Activated T-cell treated with anti-CD3 and anti-CD28 coated beads, Interleukin-2, amount 50 U/mL, for 4 hours (primary cell): ENCODE measurements around the gene TLN1. TPM values are rescaled to one million over a fixed set of nuclear protein-coding genes. Genes with fewer than 3 reads are reported as not detected.

ENCODE experiments used
- ATAC-seq, 2 donors: fragments of 200-7000 bp; cut with Tn5 transposase; one replicate each; pipeline ENCODE4 v1.10.0; 2021
- DNase-seq: peaks from one replicate; pipeline ENCODE4 v3.0.0-alpha.2; 2020
- H3K27me3 Mint-ChIP-seq: one replicate; pipeline ENCODE4 v1.8.0; 2021; ENCODE audit warnings: low read depth, mixed read lengths
- H3K36me3 Mint-ChIP-seq: one replicate; pipeline ENCODE4 v1.8.0; 2022; ENCODE audit warnings: mixed read lengths; ENCODE audit not compliant: insufficient read depth
- H3K4me1 Mint-ChIP-seq: one replicate; pipeline ENCODE4 v1.8.0; 2021; ENCODE audit warnings: low read depth, mixed read lengths
- H3K4me3 Mint-ChIP-seq: one replicate; pipeline ENCODE4 v1.8.0; 2021; ENCODE audit warnings: mild to moderate bottlenecking, moderate library complexity, mixed read lengths
- H3K9me3 Mint-ChIP-seq: one replicate; pipeline ENCODE4 v1.8.0; 2021; ENCODE audit warnings: mixed read lengths
- total RNA-seq, 3 donors: library from RNA; stranded (reverse); gene quantifications; one replicate each; pipeline ENCODE4 v1.2.1, GENCODE V29; 2021

The TLN1 gene
- total RNA-seq, 3 donors from 2014 or later: 210 to 252 (median 230) TPM

GRCh38 chr9:35758475-35759050 is 26.6 kb upstream of the TLN1 start:
- DNase-seq (no peak), ATAC-seq (no peak)
- peaks cover 41% of the 10 kb centered on the region for H3K4me1 Mint-ChIP-seq
- peak overlapping the region; percentile 97 for H3K4me3 Mint-ChIP-seq
- H3K27me3 Mint-ChIP-seq: no peaks in the 10 kb centered on the region
- no peaks in the 10 kb centered on the region for H3K9me3 Mint-ChIP-seq
- peaks cover 3% of the 10 kb centered on the region for H3K36me3 Mint-ChIP-seq

GRCh38 chr9:35757892-35758275 is 25.9 kb upstream of the TLN1 start:
- Mint-ChIP-seq H3K36me3 (peaks cover 7% of the 10 kb centered on the region), H3K9me3 (no peaks in the 10 kb centered on the region), H3K4me1 (peaks cover 40% of the 10 kb centered on the region), H3K4me3 (peak overlapping the region; percentile 97), H3K27me3 (no peaks in the 10 kb centered on the region)
- ATAC-seq (no peak), DNase-seq (no peak)

GRCh38 chr9:35757226-35757891 is 25.4 kb upstream of the TLN1 start:
- no peak for DNase-seq

GRCh38 chr9:35756275-35757225 is 24.6 kb upstream of the TLN1 start:
- H3K36me3 Mint-ChIP-seq: peaks cover 15% of the 10 kb centered on the region
- H3K4me1 Mint-ChIP-seq: peaks cover 35% of the 10 kb centered on the region
- ATAC-seq (peak; percentile 88 to 92), DNase-seq (peak; percentile 76)
- H3K4me3 Mint-ChIP-seq: peak overlapping the region; percentile 97
- no peaks in the 10 kb centered on the region for H3K27me3 Mint-ChIP-seq
- no peaks in the 10 kb centered on the region for H3K9me3 Mint-ChIP-seq

More at GRCh38 chr9:35757226-35757891, 25.4 kb upstream of the TLN1 start:
- peaks cover 12% of the 10 kb centered on the region for H3K36me3 Mint-ChIP-seq
- H3K4me3 Mint-ChIP-seq: peak overlapping the region; percentile 97
- H3K9me3 Mint-ChIP-seq: no peaks in the 10 kb centered on the region
- peaks cover 40% of the 10 kb centered on the region for H3K4me1 Mint-ChIP-seq
- no peaks in the 10 kb centered on the region for H3K27me3 Mint-ChIP-seq
- ATAC-seq: peak; percentile 18 to 24

- no peak for ATAC-seq
- Mint-ChIP-seq H3K27me3 (no peaks in the 10 kb centered on the region), H3K9me3 (no peaks in the 10 kb centered on the region), H3K4me1 (peaks cover 38% of the 10 kb centered on the region), H3K4me3 (peak overlapping the region; percentile 14), H3K36me3 (peaks cover 18% of the 10 kb centered on the region)
- DNase-seq: no peak
Measured at GRCh38 chr9:35755071-35755470, 23.1 kb upstream of the TLN1 start.

- peaks cover 37% of the 10 kb centered on the region for H3K4me1 Mint-ChIP-seq
- ATAC-seq (no peak), DNase-seq (no peak)
- no peaks in the 10 kb centered on the region for H3K9me3 Mint-ChIP-seq
- peaks cover 18% of the 10 kb centered on the region for H3K36me3 Mint-ChIP-seq
- H3K27me3 Mint-ChIP-seq: no peaks in the 10 kb centered on the region
- H3K4me3 Mint-ChIP-seq: peak within 1 kb of the TSS; percentile 14
Measured at GRCh38 chr9:35754264-35754663, 22.3 kb upstream of the TLN1 start, which contains the start of gene MSMP. Gene MSMP (minus strand): TSS chr9:35754276. CDS start chr9:35754129, 147 bp downstream.

- Mint-ChIP-seq H3K27me3 (no peaks in the 10 kb centered on the region), H3K36me3 (peaks cover 18% of the 10 kb centered on the region), H3K9me3 (no peaks in the 10 kb centered on the region), H3K4me3 (no peak overlapping the region), H3K4me1 (peaks cover 31% of the 10 kb centered on the region)
- DNase-seq (no peak), ATAC-seq (no peak)
Measured at GRCh38 chr9:35753466-35753865, 21.5 kb upstream of the TLN1 start.

- Mint-ChIP-seq H3K36me3 (peaks cover 23% of the 10 kb centered on the region), H3K4me3 (peak overlapping the region; percentile 93), H3K4me1 (peaks cover 39% of the 10 kb centered on the region), H3K27me3 (no peaks in the 10 kb centered on the region), H3K9me3 (no peaks in the 10 kb centered on the region)
- no peak for ATAC-seq
- no peak for DNase-seq
Measured at GRCh38 chr9:35750256-35750531, 18.2 kb upstream of the TLN1 start.

GRCh38 chr9:35749515-35750255 is 17.7 kb upstream of the TLN1 start:
- ATAC-seq: peak; percentile 55 to 57
- Mint-ChIP-seq H3K36me3 (peaks cover 23% of the 10 kb centered on the region), H3K27me3 (no peaks in the 10 kb centered on the region), H3K4me3 (peak overlapping the region; percentile 93), H3K4me1 (peaks cover 40% of the 10 kb centered on the region), H3K9me3 (no peaks in the 10 kb centered on the region)
- peak; percentile 26 for DNase-seq

GRCh38 chr9:35748858-35749514 is 17.0 kb upstream of the TLN1 start, which contains the start of the genes GBA2 and RGP1:
Gene GBA2 (minus strand): TSS chr9:35749228. CDS start chr9:35748704, 524 bp downstream.
Gene RGP1 (plus strand): TSS chr9:35749287. CDS start chr9:35749756, 469 bp downstream.
- ATAC-seq (peak; percentile 88 to 90), DNase-seq (peak; percentile 53)
- H3K4me1 Mint-ChIP-seq: peaks cover 44% of the 10 kb centered on the region
- H3K4me3 Mint-ChIP-seq: peak within 1 kb of the TSS; percentile 93
- no peaks in the 10 kb centered on the region for H3K9me3 Mint-ChIP-seq
- no peaks in the 10 kb centered on the region for H3K27me3 Mint-ChIP-seq
- peaks cover 23% of the 10 kb centered on the region for H3K36me3 Mint-ChIP-seq

GRCh38 chr9:35748242-35748857 is 16.4 kb upstream of the TLN1 start:
- no peaks in the 10 kb centered on the region for H3K9me3 Mint-ChIP-seq
- peaks cover 22% of the 10 kb centered on the region for H3K36me3 Mint-ChIP-seq
- peaks cover 46% of the 10 kb centered on the region for H3K4me1 Mint-ChIP-seq
- peak overlapping the region; percentile 90 for H3K4me3 Mint-ChIP-seq
- DNase-seq (no peak), ATAC-seq (peak in 1 of 2 donors; percentile 2)
- no peaks in the 10 kb centered on the region for H3K27me3 Mint-ChIP-seq

GRCh38 chr9:35746583-35746982 is 14.6 kb upstream of the TLN1 start:
- Mint-ChIP-seq H3K27me3 (no peaks in the 10 kb centered on the region), H3K9me3 (no peaks in the 10 kb centered on the region), H3K4me1 (peaks cover 57% of the 10 kb centered on the region), H3K36me3 (peaks cover 23% of the 10 kb centered on the region), H3K4me3 (peak overlapping the region; percentile 90)
- no peak for DNase-seq
- no peak for ATAC-seq

GRCh38 chr9:35745569-35745968 is 13.6 kb upstream of the TLN1 start:
- DNase-seq (no peak), ATAC-seq (no peak)
- Mint-ChIP-seq H3K27me3 (no peaks in the 10 kb centered on the region), H3K36me3 (peaks cover 20% of the 10 kb centered on the region), H3K4me1 (peaks cover 58% of the 10 kb centered on the region), H3K4me3 (peak overlapping the region; percentile 62), H3K9me3 (no peaks in the 10 kb centered on the region)
